Vagina (tissue), 2 donors: ENCODE results near the gene IL20. TPM values are rescaled to one million over a fixed set of nuclear protein-coding genes. Genes with fewer than 3 reads are reported as not detected.

Experiments
- DNase-seq, 2 donors: peaks; one replicate each; pipeline ENCODE4 v3.0.0-alpha.2; 2017; ENCODE audit errors: extremely low spot score in 2 of 2
- H3K27ac ChIP-seq: fragments of 200-600 bp; sonication (generic); one replicate; pipeline ENCODE4 v1.5.1; 2019
- H3K27me3 ChIP-seq: fragments of 200-600 bp; sonication (generic); one replicate; pipeline ENCODE4 v1.5.1; 2019
- H3K36me3 ChIP-seq, 2 donors: fragments of 200-600 bp; sonication (generic); one replicate each; pipeline ENCODE4 v1.5.1; 2017 to 2019
- H3K4me1 ChIP-seq: fragments of 200-600 bp; sonication (generic); one replicate; pipeline ENCODE4 v1.5.1; 2019
- H3K4me3 ChIP-seq, 2 donors: fragments of 200-600 bp; sonication (generic); 1 replicate in 1 of 2; 2 replicates in 1 of 2; pipeline ENCODE4 v1.5.1; 2016 to 2019
- H3K9me3 ChIP-seq: fragments of 200-600 bp; sonication (generic); one replicate; pipeline ENCODE4 v1.5.1; 2019
- CTCF ChIP-seq, 3 experiments: fragments of 450-650 bp in 2 of 3; fragments of 200-600 bp in 1 of 3; sonication (generic) in 1 of 3; IDR thresholded peaks; one replicate each; pipeline ENCODE4 v1.5.1; 2017 to 2019; ENCODE audit warnings: antibody characterized with exemption in 3 of 3, mild to moderate bottlenecking in 2 of 3, moderate library complexity in 2 of 3
- POLR2A ChIP-seq, 2 donors: fragments of 450-650 bp; IDR thresholded peaks; one replicate each; pipeline ENCODE4 v1.6.1; 2017; ENCODE audit warnings: antibody characterized with exemption in 2 of 2, mild to moderate bottlenecking in 2 of 2, moderate library complexity in 2 of 2
- POLR2AphosphoS5 ChIP-seq, 2 donors: sonication (generic); formaldehyde crosslinking; IDR thresholded peaks; one replicate each; pipeline ENCODE4 v1.9.0; 2017; ENCODE audit warnings: antibody characterized with exemption in 2 of 2, mild to moderate bottlenecking in 2 of 2, low read depth in 1 of 2; ENCODE audit not compliant: insufficient read depth in 1 of 2
- intact Hi-C: fragments of 100-400 bp; cut with DNase I; formaldehyde crosslinking; loops from one replicate; pipeline ENCODE4 v1.15.1; 2023
- total RNA-seq: library from RNA; depleted of rRNA; stranded (reverse); fragments of >200 nt; gene quantifications from one replicate; pipeline ENCODE4 v1.2.3, GENCODE V29; 2016

Gene IL20
- total RNA-seq, 1 donor from 2014 or later = not detected

- H3K4me3 ChIP-seq = no peak overlapping the region
- intact Hi-C loops = no loop called here
- H3K27me3 ChIP-seq = no peaks in the 10 kb centered on the region
- TF ChIP-seq CTCF (IDR thresholded peaks at IDR 0.05) (no peak), POLR2AphosphoS5 (IDR thresholded peaks at IDR 0.05; ENCODE audit: insufficient read depth in 1 of 2, low read depth in 1 of 2) (no peak), POLR2A (IDR thresholded peaks at IDR 0.05) (no peak)
- no peaks in the 10 kb centered on the region for H3K9me3 ChIP-seq
- H3K27ac ChIP-seq = no peak overlapping the region
- no peaks in the 10 kb centered on the region for H3K36me3 ChIP-seq
- H3K4me1 ChIP-seq = no peaks in the 10 kb centered on the region
- no peak for DNase-seq
Observed at GRCh38 chr1:206841609-206842323, 23.7 kb upstream of the IL20 start.

GRCh38 chr1:206842854-206843253 is 22.6 kb upstream of the IL20 start:
- H3K4me1 ChIP-seq = no peaks in the 10 kb centered on the region
- intact Hi-C loops = no loop called here

GRCh38 chr1:206843626-206844025 is 21.8 kb upstream of the IL20 start:
- intact Hi-C loops = no loop called here
- no peak overlapping the region for H3K27ac ChIP-seq
- no peaks in the 10 kb centered on the region for H3K27me3 ChIP-seq
- no peaks in the 10 kb centered on the region for H3K9me3 ChIP-seq
- no peak overlapping the region for H3K4me3 ChIP-seq
- H3K36me3 ChIP-seq = no peaks in the 10 kb centered on the region
- H3K4me1 ChIP-seq = no peaks in the 10 kb centered on the region
- TF ChIP-seq CTCF (IDR thresholded peaks at IDR 0.05) (no peak), POLR2AphosphoS5 (IDR thresholded peaks at IDR 0.05; ENCODE audit: insufficient read depth in 1 of 2, low read depth in 1 of 2) (no peak), POLR2A (IDR thresholded peaks at IDR 0.05) (no peak)
- DNase-seq = no peak

More at GRCh38 chr1:206842854-206843253, 22.6 kb upstream of the IL20 start:
- DNase-seq = no peak
- Histone ChIP-seq H3K9me3 (no peaks in the 10 kb centered on the region), H3K27ac (no peak overlapping the region), H3K36me3 (no peaks in the 10 kb centered on the region), H3K27me3 (no peaks in the 10 kb centered on the region), H3K4me3 (no peak overlapping the region)
- TF ChIP-seq POLR2AphosphoS5 (IDR thresholded peaks at IDR 0.05; ENCODE audit: insufficient read depth in 1 of 2, low read depth in 1 of 2) = no peak
- TF ChIP-seq POLR2A (IDR thresholded peaks at IDR 0.05) = no peak
- TF ChIP-seq CTCF (IDR thresholded peaks at IDR 0.05) = no peak

- Histone ChIP-seq H3K4me3 (no peak overlapping the region), H3K9me3 (no peaks in the 10 kb centered on the region), H3K27ac (no peak overlapping the region), H3K27me3 (no peaks in the 10 kb centered on the region), H3K4me1 (no peaks in the 10 kb centered on the region), H3K36me3 (no peaks in the 10 kb centered on the region)
- DNase-seq = no peak
- TF ChIP-seq CTCF (IDR thresholded peaks at IDR 0.05) (no peak), POLR2A (IDR thresholded peaks at IDR 0.05) (no peak), POLR2AphosphoS5 (IDR thresholded peaks at IDR 0.05; ENCODE audit: insufficient read depth in 1 of 2, low read depth in 1 of 2) (no peak)
- intact Hi-C loops = no loop called here
Observed at GRCh38 chr1:206846487-206846886, 18.9 kb upstream of the IL20 start.

GRCh38 chr1:206847337-206847834 is 18.0 kb upstream of the IL20 start:
- H3K4me3 ChIP-seq = no peak overlapping the region
- intact Hi-C loops = no loop called here
- TF ChIP-seq POLR2AphosphoS5 (IDR thresholded peaks at IDR 0.05; ENCODE audit: insufficient read depth in 1 of 2, low read depth in 1 of 2) (no peak), POLR2A (IDR thresholded peaks at IDR 0.05) (no peak), CTCF (IDR thresholded peaks at IDR 0.05) (no peak)

More at GRCh38 chr1:206847337-206847834, 18.0 kb upstream of the IL20 start:
- Histone ChIP-seq H3K27me3 (no peaks in the 10 kb centered on the region), H3K9me3 (no peaks in the 10 kb centered on the region), H3K27ac (no peak overlapping the region), H3K4me1 (no peaks in the 10 kb centered on the region), H3K36me3 (no peaks in the 10 kb centered on the region)
- no peak for DNase-seq
